ENCODE measurements around the gene SIGLEC6. TPM values are rescaled to one million over a fixed set of nuclear protein-coding genes. Genes with fewer than 3 reads are reported as not detected.

SIGLEC6 gene
- total RNA-seq, 1 donor from 2014 or later: 1.6 TPM

GRCh38 chr19:51566489-51567100 lies 35.1 kb upstream of the SIGLEC6 start:
- no peak overlapping the region for H3K9ac ChIP-seq (ENCODE audit: low read depth in 1 of 3, low read length in 3 of 3)
- H3K4me1 ChIP-seq (ENCODE audit: control insufficient read depth in 3 of 3, insufficient read depth in 3 of 3, low read length in 3 of 3): peaks cover under 1 to 2% (median 1%) of the 10 kb centered on the region in 3 donors
- H3K9me3 ChIP-seq (ENCODE audit: control insufficient read depth in 3 of 3, low read length in 3 of 3): no peaks in the 10 kb centered on the region
- no peaks in the 10 kb centered on the region for H3K36me3 ChIP-seq (ENCODE audit: control insufficient read depth in 3 of 3, insufficient read depth in 3 of 3, low read length in 3 of 3)
- no peak overlapping the region for H3K4me3 ChIP-seq (ENCODE audit: low read length in 3 of 3)
- no peak overlapping the region for H3K27ac ChIP-seq (ENCODE audit: low read depth, low read length)
- H3K27me3 ChIP-seq (ENCODE audit: control insufficient read depth in 3 of 3, insufficient read depth in 3 of 3, low read length in 3 of 3): peaks cover 11 to 30% (median 21%) of the 10 kb centered on the region in 3 donors

DNA sequence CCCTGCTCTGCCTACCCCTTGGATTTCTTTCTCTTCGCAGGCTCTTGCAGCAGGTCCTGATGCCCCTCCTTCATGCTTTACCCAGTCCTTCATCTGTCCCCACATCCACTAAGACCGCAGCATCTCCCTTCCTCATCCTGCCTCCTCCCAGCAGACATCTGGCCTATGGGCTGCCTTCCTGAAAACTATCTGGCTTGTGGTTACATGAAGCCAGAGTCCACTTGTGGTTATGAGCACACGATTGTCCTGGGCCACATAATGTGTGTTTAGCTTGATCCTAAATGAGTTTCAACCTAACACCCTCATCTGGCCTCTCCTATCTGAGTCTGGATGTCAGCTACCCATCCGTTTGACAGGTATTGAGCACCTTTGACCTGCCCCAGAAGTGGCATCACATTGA lies 34.1 kb upstream of the SIGLEC6 start:
- no peaks in the 10 kb centered on the region for H3K36me3 ChIP-seq (ENCODE audit: control insufficient read depth in 3 of 3, insufficient read depth in 3 of 3, low read length in 3 of 3)
- H3K4me1 ChIP-seq (ENCODE audit: control insufficient read depth in 3 of 3, insufficient read depth in 3 of 3, low read length in 3 of 3): no peaks in the 10 kb centered on the region
- no peak overlapping the region for H3K27ac ChIP-seq (ENCODE audit: low read depth, low read length)
- H3K4me3 ChIP-seq (ENCODE audit: low read length in 3 of 3): no peak overlapping the region
- no peaks in the 10 kb centered on the region for H3K9me3 ChIP-seq (ENCODE audit: control insufficient read depth in 3 of 3, low read length in 3 of 3)
- peaks cover 11 to 34% (median 25%) of the 10 kb centered on the region in 3 donors for H3K27me3 ChIP-seq (ENCODE audit: control insufficient read depth in 3 of 3, insufficient read depth in 3 of 3, low read length in 3 of 3)
- H3K9ac ChIP-seq (ENCODE audit: low read depth in 1 of 3, low read length in 3 of 3): no peak overlapping the region

- no peak overlapping the region for H3K9ac ChIP-seq (ENCODE audit: low read depth in 1 of 3, low read length in 3 of 3)
- H3K27me3 ChIP-seq (ENCODE audit: control insufficient read depth in 3 of 3, insufficient read depth in 3 of 3, low read length in 3 of 3): peaks cover 18 to 36% (median 33%) of the 10 kb centered on the region in 3 donors
- H3K27ac ChIP-seq (ENCODE audit: low read depth, low read length): no peak overlapping the region
- H3K9me3 ChIP-seq (ENCODE audit: control insufficient read depth in 3 of 3, low read length in 3 of 3): no peaks in the 10 kb centered on the region
- no peaks in the 10 kb centered on the region for H3K4me1 ChIP-seq (ENCODE audit: control insufficient read depth in 3 of 3, insufficient read depth in 3 of 3, low read length in 3 of 3)
- no peaks in the 10 kb centered on the region for H3K36me3 ChIP-seq (ENCODE audit: control insufficient read depth in 3 of 3, insufficient read depth in 3 of 3, low read length in 3 of 3)
- H3K4me3 ChIP-seq (ENCODE audit: low read length in 3 of 3): no peak overlapping the region
These were observed 33.3 kb upstream of the SIGLEC6 start for GRCh38 chr19:51564791-51565190.

GRCh38 chr19:51560339-51560738 lies 28.9 kb upstream of the SIGLEC6 start:
- no peaks in the 10 kb centered on the region for H3K9me3 ChIP-seq (ENCODE audit: control insufficient read depth in 3 of 3, low read length in 3 of 3)
- H3K27me3 ChIP-seq (ENCODE audit: control insufficient read depth in 3 of 3, insufficient read depth in 3 of 3, low read length in 3 of 3): peaks cover 13 to 31% (median 28%) of the 10 kb centered on the region in 3 donors
- H3K9ac ChIP-seq (ENCODE audit: low read depth in 1 of 3, low read length in 3 of 3): no peak overlapping the region
- no peak overlapping the region for H3K27ac ChIP-seq (ENCODE audit: low read depth, low read length)
- H3K4me1 ChIP-seq (ENCODE audit: control insufficient read depth in 3 of 3, insufficient read depth in 3 of 3, low read length in 3 of 3): no peaks in the 10 kb centered on the region
- H3K4me3 ChIP-seq (ENCODE audit: low read length in 3 of 3): no peak overlapping the region
- H3K36me3 ChIP-seq (ENCODE audit: control insufficient read depth in 3 of 3, insufficient read depth in 3 of 3, low read length in 3 of 3): no peaks in the 10 kb centered on the region

GRCh38 chr19:51559240-51559639 lies 27.8 kb upstream of the SIGLEC6 start:
- no peak overlapping the region for H3K9ac ChIP-seq (ENCODE audit: low read depth in 1 of 3, low read length in 3 of 3)
- no peak overlapping the region for H3K4me3 ChIP-seq (ENCODE audit: low read length in 3 of 3)
- peaks cover 10 to 21% (median 18%) of the 10 kb centered on the region in 3 donors for H3K27me3 ChIP-seq (ENCODE audit: control insufficient read depth in 3 of 3, insufficient read depth in 3 of 3, low read length in 3 of 3)
- no peaks in the 10 kb centered on the region for H3K36me3 ChIP-seq (ENCODE audit: control insufficient read depth in 3 of 3, insufficient read depth in 3 of 3, low read length in 3 of 3)
- no peaks in the 10 kb centered on the region for H3K4me1 ChIP-seq (ENCODE audit: control insufficient read depth in 3 of 3, insufficient read depth in 3 of 3, low read length in 3 of 3)
- H3K27ac ChIP-seq (ENCODE audit: low read depth, low read length): no peak overlapping the region
- peaks cover 0 to 3% (median 0%) of the 10 kb centered on the region in 3 donors for H3K9me3 ChIP-seq (ENCODE audit: control insufficient read depth in 3 of 3, low read length in 3 of 3)

- Histone ChIP-seq H3K4me3 (ENCODE audit: low read length in 3 of 3) (no peak overlapping the region), H3K27ac (ENCODE audit: low read depth, low read length) (no peak overlapping the region), H3K4me1 (ENCODE audit: control insufficient read depth in 3 of 3, insufficient read depth in 3 of 3, low read length in 3 of 3) (no peaks in the 10 kb centered on the region), H3K36me3 (ENCODE audit: control insufficient read depth in 3 of 3, insufficient read depth in 3 of 3, low read length in 3 of 3) (no peaks in the 10 kb centered on the region), H3K9me3 (ENCODE audit: control insufficient read depth in 3 of 3, low read length in 3 of 3) (peaks cover 0 to 5% (median 3%) of the 10 kb centered on the region in 3 donors), H3K9ac (ENCODE audit: low read depth in 1 of 3, low read length in 3 of 3) (no peak overlapping the region), H3K27me3 (ENCODE audit: control insufficient read depth in 3 of 3, insufficient read depth in 3 of 3, low read length in 3 of 3) (peaks cover 0 to 21% (median 4%) of the 10 kb centered on the region in 3 donors)
These were observed 21.7 kb upstream of the SIGLEC6 start for GRCh38 chr19:51552996-51553725.

DNA sequence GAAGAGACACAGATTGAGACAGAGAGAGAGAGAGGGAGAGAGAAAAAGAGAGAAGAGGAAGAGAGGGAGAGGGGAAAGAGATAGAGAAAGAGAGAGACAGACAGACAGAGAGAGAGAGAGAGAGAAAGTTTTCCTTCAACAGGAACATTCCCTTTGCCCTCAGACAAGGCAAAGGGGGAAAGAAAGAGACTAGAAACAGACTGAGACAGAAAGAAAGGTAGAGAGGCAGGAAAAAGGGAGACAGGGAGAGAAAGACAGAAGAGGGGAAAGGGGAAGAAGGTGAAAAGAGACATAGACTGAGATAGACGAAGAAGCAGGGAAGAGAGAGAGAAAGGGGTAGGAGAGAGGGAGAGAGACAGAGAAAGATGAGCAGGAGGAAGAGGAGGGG lies 21.1 kb upstream of the SIGLEC6 start:
- Histone ChIP-seq H3K27ac (ENCODE audit: low read depth, low read length) (no peak overlapping the region), H3K27me3 (ENCODE audit: control insufficient read depth in 3 of 3, insufficient read depth in 3 of 3, low read length in 3 of 3) (peaks cover 0 to 21% (median 4%) of the 10 kb centered on the region in 3 donors), H3K9ac (ENCODE audit: low read depth in 1 of 3, low read length in 3 of 3) (no peak overlapping the region), H3K9me3 (ENCODE audit: control insufficient read depth in 3 of 3, low read length in 3 of 3) (peaks cover 0 to 5% (median 3%) of the 10 kb centered on the region in 3 donors), H3K36me3 (ENCODE audit: control insufficient read depth in 3 of 3, insufficient read depth in 3 of 3, low read length in 3 of 3) (no peaks in the 10 kb centered on the region), H3K4me1 (ENCODE audit: control insufficient read depth in 3 of 3, insufficient read depth in 3 of 3, low read length in 3 of 3) (no peaks in the 10 kb centered on the region), H3K4me3 (ENCODE audit: low read length in 3 of 3) (no peak overlapping the region)

- peaks cover 0 to 21% (median 7%) of the 10 kb centered on the region in 3 donors for H3K27me3 ChIP-seq (ENCODE audit: control insufficient read depth in 3 of 3, insufficient read depth in 3 of 3, low read length in 3 of 3)
- H3K4me1 ChIP-seq (ENCODE audit: control insufficient read depth in 3 of 3, insufficient read depth in 3 of 3, low read length in 3 of 3): no peaks in the 10 kb centered on the region
- no peak overlapping the region for H3K9ac ChIP-seq (ENCODE audit: low read depth in 1 of 3, low read length in 3 of 3)
- no peaks in the 10 kb centered on the region for H3K36me3 ChIP-seq (ENCODE audit: control insufficient read depth in 3 of 3, insufficient read depth in 3 of 3, low read length in 3 of 3)
- H3K27ac ChIP-seq (ENCODE audit: low read depth, low read length): no peak overlapping the region
- H3K9me3 ChIP-seq (ENCODE audit: control insufficient read depth in 3 of 3, low read length in 3 of 3): peaks cover 0 to 5% (median 3%) of the 10 kb centered on the region in 3 donors
- H3K4me3 ChIP-seq (ENCODE audit: low read length in 3 of 3): no peak overlapping the region
These were observed 20.4 kb upstream of the SIGLEC6 start for GRCh38 chr19:51551673-51552432.

GRCh38 chr19:51550848-51551672 lies 19.6 kb upstream of the SIGLEC6 start:
- Histone ChIP-seq H3K4me3 (ENCODE audit: low read length in 3 of 3) (no peak overlapping the region), H3K9ac (ENCODE audit: low read depth in 1 of 3, low read length in 3 of 3) (no peak overlapping the region), H3K27me3 (ENCODE audit: control insufficient read depth in 3 of 3, insufficient read depth in 3 of 3, low read length in 3 of 3) (peaks cover 0 to 21% (median 10%) of the 10 kb centered on the region in 3 donors), H3K36me3 (ENCODE audit: control insufficient read depth in 3 of 3, insufficient read depth in 3 of 3, low read length in 3 of 3) (no peaks in the 10 kb centered on the region), H3K9me3 (ENCODE audit: control insufficient read depth in 3 of 3, low read length in 3 of 3) (peaks cover 0 to 5% (median 3%) of the 10 kb centered on the region in 3 donors), H3K27ac (ENCODE audit: low read depth, low read length) (no peak overlapping the region), H3K4me1 (ENCODE audit: control insufficient read depth in 3 of 3, insufficient read depth in 3 of 3, low read length in 3 of 3) (no peaks in the 10 kb centered on the region)

Measured in skeletal muscle tissue (tissue), 4 donors.